GM23338 (cell line): Measurements from ENCODE around the gene INTU. TPM values are rescaled to one million over a fixed set of nuclear protein-coding genes. Genes with fewer than 3 reads are reported as not detected.
A peak's percentile ranks its signal among the peaks of the same experiment; 100 is the strongest.
"Not testable (repeated sequence)": the region's sequence is repeated elsewhere in the genome, so short reads cannot be mapped to it uniquely, and the experiment has no call there.

Experiments
- ATAC-seq: fragments of 200-7000 bp; cut with Tn5 transposase; 3 replicates; pipeline ENCODE4 v1.9.1; 2020
- DNase-seq: peaks from one replicate; pipeline ENCODE4 v3.0.0-alpha.2; 2015; ENCODE audit warnings: low spot score
- H2AFZ ChIP-seq: fragments of 200-600 bp; sonication (generic); 2 replicates; pipeline ENCODE4 v1.8.0; 2016; ENCODE audit warnings: antibody characterized with exemption, mild to moderate bottlenecking, moderate library complexity
- H3F3A ChIP-seq: fragments of 200-600 bp; sonication (generic); replicated peaks from 2 replicates; pipeline ENCODE4 v1.8.0; 2017; ENCODE audit warnings: antibody characterized with exemption, mixed run types, low read depth
- H3K27ac ChIP-seq: fragments of 200-600 bp; sonication (generic); 2 replicates; pipeline ENCODE4 v1.6.1; 2016; ENCODE audit warnings: low read depth
- H3K27me3 ChIP-seq: fragments of 200-600 bp; sonication (generic); 2 replicates; pipeline ENCODE4 v1.8.0; 2016; ENCODE audit warnings: mild to moderate bottlenecking, mixed run types, moderate library complexity; ENCODE audit not compliant: insufficient read depth
- H3K36me3 ChIP-seq: fragments of 200-600 bp; sonication (generic); 2 replicates; pipeline ENCODE4 v1.8.0; 2016; ENCODE audit warnings: mild to moderate bottlenecking; ENCODE audit not compliant: insufficient read depth
- H3K4me1 ChIP-seq: fragments of 200-600 bp; sonication (generic); 2 replicates; pipeline ENCODE4 v1.8.0; 2016; ENCODE audit warnings: mild to moderate bottlenecking, moderate library complexity; ENCODE audit not compliant: insufficient read depth
- H3K4me2 ChIP-seq: fragments of 200-600 bp; sonication (generic); 2 replicates; pipeline ENCODE4 v1.7.1; 2017; ENCODE audit warnings: mixed run types
- H3K4me3 ChIP-seq: fragments of 200-600 bp; sonication (generic); 2 replicates; pipeline ENCODE4 v1.6.1; 2016; ENCODE audit warnings: mixed run types
- H3K79me2 ChIP-seq: fragments of 200-600 bp; sonication (generic); replicated peaks from 2 replicates; pipeline ENCODE4 v1.8.0; 2017; ENCODE audit warnings: mild to moderate bottlenecking; ENCODE audit not compliant: insufficient read depth
- H3K9me2 ChIP-seq: fragments of 200-600 bp; sonication (generic); 2 replicates; pipeline ENCODE4 v1.8.0; 2017; ENCODE audit not compliant: insufficient read depth
- H4K20me1 ChIP-seq: fragments of 200-600 bp; sonication (generic); replicated peaks from 2 replicates; pipeline ENCODE4 v1.8.0; 2017; ENCODE audit warnings: mild to moderate bottlenecking; ENCODE audit not compliant: insufficient read depth
- H3K27ac Mint-ChIP-seq: 2 replicates; pipeline ENCODE4 v1.8.0; 2020; ENCODE audit warnings: inconsistent platforms, mild to moderate bottlenecking, moderate library complexity, mixed read lengths
- H3K27me3 Mint-ChIP-seq: 3 replicates; pipeline ENCODE4 v1.8.0; 2022; ENCODE audit warnings: low read depth, mild to moderate bottlenecking, moderate library complexity, mixed read lengths, inconsistent platforms; ENCODE audit not compliant: insufficient read depth, poor library complexity
- H3K36me3 Mint-ChIP-seq: 3 replicates; pipeline ENCODE4 v1.8.0; 2021; ENCODE audit warnings: low read depth, mild to moderate bottlenecking, inconsistent platforms, moderate library complexity, mixed read lengths
- H3K4me1 Mint-ChIP-seq: 3 replicates; pipeline ENCODE4 v1.8.0; 2020; ENCODE audit warnings: mild to moderate bottlenecking, inconsistent platforms, mixed read lengths
- H3K4me3 Mint-ChIP-seq: 3 replicates; pipeline ENCODE4 v1.8.0; 2021; ENCODE audit warnings: moderate library complexity, mild to moderate bottlenecking, inconsistent platforms, mixed read lengths
- H3K9me3 Mint-ChIP-seq: 3 replicates; pipeline ENCODE4 v1.8.0; 2020; ENCODE audit warnings: moderate library complexity, mild to moderate bottlenecking, inconsistent platforms, mixed read lengths
- POLR2AphosphoS5 ChIP-seq: IDR thresholded peaks from 2 replicates; pipeline ENCODE4 v1.6.1; 2016; ENCODE audit warnings: antibody characterized with exemption, low read depth
- ZNF462 ChIP-seq: fragments of 250-450 bp; sonication (Bioruptor Pico); IDR thresholded peaks from 2 replicates; pipeline ENCODE4 v1.5.0; 2020; ENCODE audit warnings: mild to moderate bottlenecking, moderate library complexity
- long read RNA-seq: library from polyadenylated mRNA; unstranded; transcript quantifications from one replicate; pipeline ENCODE4 v2.0.0, GENCODE V29; 2020; ENCODE audit not compliant: unreplicated experiment
- polyA plus RNA-seq: library from polyadenylated mRNA; unstranded; fragments of >200 nt; fragmentation: Nextera tagmentation; extraction: Ambion mirVana; gene quantifications from 2 replicates; pipeline ENCODE4 v1.2.1, GENCODE V29; 2016
- total RNA-seq: library from RNA; depleted of rRNA; stranded (reverse); fragments of >200 nt; shearing (Covaris generic); gene quantifications from 2 replicates; pipeline ENCODE4 v1.2.3, GENCODE V29; 2014; rRNA removed

The INTU gene
- 16.6 and 17.0 TPM in 2 replicates for total RNA-seq
- 9.8 and 10.3 TPM in 2 replicates for polyA plus RNA-seq
- long read RNA-seq, partial matches to known transcripts, result 8 of 8 reads
- long read RNA-seq, other reads (novel, unspliced or antisense), result 0 of 8 reads

DNA sequence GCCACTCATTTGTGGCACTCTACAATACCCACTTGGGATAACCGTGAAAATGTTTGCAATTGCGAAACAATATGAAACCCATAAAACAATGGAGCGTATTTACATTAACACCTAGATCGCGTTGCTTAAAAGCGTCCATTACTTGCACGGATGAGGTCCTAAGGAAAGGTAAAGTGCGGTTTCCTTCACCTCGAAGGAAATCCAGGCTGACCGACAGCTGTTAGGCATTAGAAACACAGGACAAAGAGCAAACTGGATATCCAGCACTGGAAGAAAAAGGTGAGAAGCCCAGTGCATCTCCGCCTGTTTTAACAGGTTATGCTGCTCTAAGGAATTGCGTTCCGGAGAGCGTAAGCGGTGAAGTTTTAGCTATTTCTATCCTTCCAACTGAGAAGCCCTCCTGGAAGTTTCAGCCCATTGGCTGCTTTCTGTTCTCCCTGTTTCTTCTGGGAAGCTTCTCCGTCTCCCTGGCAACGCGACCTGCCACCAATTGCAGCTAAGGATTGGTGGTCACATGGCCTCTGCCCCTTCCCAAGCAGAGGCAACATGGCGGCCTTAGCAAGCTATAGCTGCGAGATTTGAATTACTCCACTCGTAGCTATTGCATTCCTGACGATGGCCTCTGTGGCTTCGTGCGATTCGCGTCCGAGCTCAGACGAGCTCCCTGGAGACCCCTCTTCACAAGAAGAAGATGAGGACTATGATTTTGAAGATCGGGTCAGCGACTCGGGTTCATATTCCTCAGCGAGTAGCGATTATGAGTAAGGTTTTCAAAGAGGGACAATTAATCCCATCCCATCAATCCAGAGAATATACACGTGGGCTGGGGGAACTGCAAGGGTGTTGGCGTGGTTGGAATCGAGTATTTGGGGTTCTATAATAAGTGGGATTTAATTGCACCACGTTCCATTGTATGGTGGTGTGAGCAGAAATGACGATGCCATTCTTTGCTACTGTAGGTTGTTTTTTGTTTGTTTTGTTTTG, at the start of gene INTU:
Gene INTU, plus strand, starts transcription at position 538 of the 984 bp plus-strand sequence. Its CDS starts 78 bp downstream, at position 616.
- TF ChIP-seq POLR2AphosphoS5 (peak; percentile 59), ZNF462 (CRISPR knock-in tag) (no peak)
- Histone ChIP-seq H2AFZ (peak within 1 kb of the TSS; percentile 61), H3K4me1 (no peaks in the 10 kb centered on the region), H3K4me3 (peak within 1 kb of the TSS; percentile 67), H3K9me2 (no peaks in the 10 kb centered on the region), H3K27me3 (no peaks in the 10 kb centered on the region), H3K27ac (peak within 1 kb of the TSS; percentile 30), H3F3A (no peaks in the 10 kb centered on the region), H3K4me2 (peak within 1 kb of the TSS; percentile 79), H4K20me1 (no peaks in the 10 kb centered on the region), H3K79me2 (peaks cover 17% of the 10 kb centered on the region), H3K36me3 (no peaks in the 10 kb centered on the region)
- ATAC-seq (peak; percentile 100), DNase-seq (peak; percentile 98)
- Mint-ChIP-seq H3K27me3 (peaks cover 2% of the 10 kb centered on the region), H3K27ac (peak within 1 kb of the TSS; percentile 99), H3K9me3 (no peaks in the 10 kb centered on the region), H3K4me3 (peak within 1 kb of the TSS; percentile 99), H3K4me1 (peaks cover 12% of the 10 kb centered on the region; the same call in 2 of the 3 replicates), H3K36me3 (no peaks in the 10 kb centered on the region)

DNA sequence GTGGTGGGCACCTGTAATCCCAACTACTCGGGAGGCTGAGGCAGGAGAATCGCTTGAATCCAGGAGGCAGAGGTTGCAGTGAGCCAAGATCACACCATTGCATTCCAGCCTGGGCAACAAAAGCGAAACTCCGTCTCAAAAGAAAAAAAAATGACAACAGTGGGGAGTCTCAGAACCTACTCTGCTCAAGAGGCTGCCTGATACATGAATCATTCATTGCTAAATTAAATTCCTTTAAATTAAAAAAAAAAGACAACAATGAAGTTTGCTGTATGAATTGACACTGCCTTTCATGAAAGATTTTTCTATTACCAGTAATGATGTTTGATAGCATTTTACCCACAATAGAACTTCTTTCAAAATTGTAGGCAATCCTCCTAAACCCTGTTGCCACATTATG, 46.3 kb upstream of the INTU start:
- DNase-seq, result peak; percentile 6
- H3K4me3 ChIP-seq, H3K4me1 Mint-ChIP-seq, H3K79me2 ChIP-seq, H4K20me1 ChIP-seq, H3K36me3 ChIP-seq, H3K9me2 ChIP-seq, H3K4me2 ChIP-seq, H3K27me3 Mint-ChIP-seq, H3K27me3 ChIP-seq, H3K27ac ChIP-seq, H2AFZ ChIP-seq, H3K27ac Mint-ChIP-seq, H3K4me3 Mint-ChIP-seq, H3F3A ChIP-seq, ATAC-seq, H3K36me3 Mint-ChIP-seq, H3K9me3 Mint-ChIP-seq, H3K4me1 ChIP-seq: not testable (repeated sequence)
